ENCODE data around the gene OR2G2.

OR2G2 gene

GRCh38 chr1:247548769-247549182 lies 39.4 kb upstream of the OR2G2 start, which contains the start of gene GCSAML:
GCSAML (plus strand) TSS chr1:247549134; CDS start chr1:247549192, 58 bp downstream.
- Histone ChIP-seq H3K27ac (replicated peaks) (no peak within 1 kb of the TSS), H3K27me3 (ENCODE audit: insufficient read depth, poor library complexity, severe bottlenecking) (no peaks in the 10 kb centered on the region), H3K4me3 (replicated peaks; ENCODE audit: insufficient read depth, low read length) (no peak within 1 kb of the TSS)
- peak; percentile 73 for TF ChIP-seq SPI1 (IDR thresholded peaks at IDR 0.05; ENCODE audit: borderline replicate concordance, low read depth)
- no peak for TF ChIP-seq GABPA (IDR thresholded peaks at IDR 0.05; ENCODE audit: low read depth)
- TF ChIP-seq CTCF (IDR thresholded peaks at IDR 0.05; ENCODE audit: insufficient read depth, low read length) = no peak
- peak in 1 of 2 experiments; percentile 13 for DNase-seq (ENCODE audit: low read depth in 1 of 2, low spot score in 1 of 2)

GRCh38 chr1:247551721-247552120 lies 36.4 kb upstream of the OR2G2 start:
- no peak overlapping the region for H3K27ac ChIP-seq (replicated peaks)
- no peak overlapping the region for H3K4me3 ChIP-seq (replicated peaks; ENCODE audit: insufficient read depth, low read length)
- no peak for DNase-seq (ENCODE audit: low read depth in 1 of 2, low spot score in 1 of 2)
- H3K27me3 ChIP-seq (ENCODE audit: insufficient read depth, poor library complexity, severe bottlenecking) = no peaks in the 10 kb centered on the region
- no peak for TF ChIP-seq POLR2AphosphoS5 (IDR thresholded peaks at IDR 0.05; ENCODE audit: low read depth)
- TF ChIP-seq GABPA (IDR thresholded peaks at IDR 0.05; ENCODE audit: low read depth) = no peak
- no peak for TF ChIP-seq REST (IDR thresholded peaks at IDR 0.05; ENCODE audit: insufficient replicate concordance, low read depth)
- no peak for TF ChIP-seq CTCF (IDR thresholded peaks at IDR 0.05; ENCODE audit: insufficient read depth, low read length)

GRCh38 chr1:247552231-247552630 lies 35.9 kb upstream of the OR2G2 start:
- Histone ChIP-seq H3K27me3 (ENCODE audit: insufficient read depth, poor library complexity, severe bottlenecking) (no peaks in the 10 kb centered on the region), H3K27ac (replicated peaks) (no peak overlapping the region), H3K4me3 (replicated peaks; ENCODE audit: insufficient read depth, low read length) (no peak overlapping the region)
- DNase-seq (ENCODE audit: low read depth in 1 of 2, low spot score in 1 of 2) = no peak
- no peak for TF ChIP-seq REST (IDR thresholded peaks at IDR 0.05; ENCODE audit: insufficient replicate concordance, low read depth)
- no peak for TF ChIP-seq POLR2AphosphoS5 (IDR thresholded peaks at IDR 0.05; ENCODE audit: low read depth)
- TF ChIP-seq GABPA (IDR thresholded peaks at IDR 0.05; ENCODE audit: low read depth) = no peak
- no peak for TF ChIP-seq SPI1 (IDR thresholded peaks at IDR 0.05; ENCODE audit: borderline replicate concordance, low read depth)
- TF ChIP-seq CTCF (IDR thresholded peaks at IDR 0.05; ENCODE audit: insufficient read depth, low read length) = no peak

All from HL-60 (cell line).